ENCODE data around the gene RTN1. TPM values are rescaled to one million over a fixed set of nuclear protein-coding genes. Genes with fewer than 3 reads are reported as not detected.

Gene RTN1
- total and polyA plus RNA-seq, 2 of the 8 experiments (the other 6 are each of a cell fraction or from before 2014, with no cell fraction given), result 2.8 to 4.9 TPM

DNA sequence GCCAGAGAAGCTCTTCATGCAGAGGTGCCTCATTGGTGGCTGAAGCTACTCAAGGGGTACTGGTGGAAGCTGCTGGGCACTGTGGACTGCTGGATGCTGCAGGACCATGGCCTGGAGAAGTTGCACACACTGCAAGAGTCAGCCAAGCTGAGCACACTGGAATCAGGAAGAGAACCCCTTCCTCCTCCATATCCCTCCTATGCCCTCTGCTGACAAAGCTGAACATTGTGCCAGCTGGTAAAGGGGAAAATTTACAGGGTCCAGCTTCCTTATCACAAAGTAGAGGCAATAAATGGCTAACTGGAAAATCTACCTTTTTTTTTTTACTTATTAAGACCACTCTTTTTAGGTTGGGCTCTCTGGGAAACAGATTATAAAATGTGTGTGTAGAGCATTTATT is 300.5 kb downstream of the RTN1 start:
- Histone ChIP-seq H3K4me3 (ENCODE audit: extremely low read depth in 1 of 4, insufficient read depth in 2 of 4, low read depth in 3 of 4, low read length in 4 of 4) (no peak overlapping the region), H4K91ac (replicated peaks; ENCODE audit: insufficient read length, low read length) (no peak overlapping the region), H2BK20ac (ENCODE audit: low read length) (no peak overlapping the region), H3K9ac (replicated peaks in 1 of 4; ENCODE audit: extremely low read depth in 1 of 4, low read depth in 3 of 4, low read length in 3 of 4) (no peak overlapping the region), H3K9me3 (ENCODE audit: insufficient read depth in 2 of 2, low read depth in 1 of 2, low read length in 1 of 2) (no peaks in the 10 kb centered on the region), H4K8ac (ENCODE audit: extremely low read depth, insufficient read depth, low read length) (no peak overlapping the region), H2AK5ac (ENCODE audit: low read depth, low read length) (no peak overlapping the region), H3K23ac (ENCODE audit: insufficient read length) (no peak overlapping the region), H3K27me3 (replicated peaks in 1 of 4; ENCODE audit: control insufficient read depth in 3 of 4, extremely low read depth in 1 of 4, insufficient read depth in 3 of 4, low read length in 3 of 4) (no peaks in the 10 kb centered on the region), H4K5ac (ENCODE audit: insufficient read length, low read depth, low read length) (no peak overlapping the region), H4K20me1 (replicated peaks in 1 of 2; ENCODE audit: control insufficient read depth in 1 of 2, insufficient read depth in 2 of 2, low read length in 2 of 2) (no peaks in the 10 kb centered on the region), H3K36me3 (ENCODE audit: control insufficient read depth in 2 of 4, insufficient read depth in 4 of 4, low read length in 3 of 4) (no peaks in the 10 kb centered on the region), H3K23me2 (ENCODE audit: low read depth, low read length) (no peaks in the 10 kb centered on the region), H3K14ac (ENCODE audit: insufficient read length) (no peak overlapping the region), H3K4me1 (replicated peaks in 1 of 4; ENCODE audit: control insufficient read depth in 3 of 4, insufficient read depth in 4 of 4, low read length in 3 of 4) (peaks cover 0 to 12% (median 4%) of the 10 kb centered on the region in 4 experiments; a peak in 3 of 7 replicates), H3K79me1 (ENCODE audit: low read depth, low read length) (no peaks in the 10 kb centered on the region), H2BK120ac (replicated peaks; ENCODE audit: low read depth, low read length) (no peak overlapping the region), H2BK12ac (ENCODE audit: low read depth, low read length) (no peak overlapping the region), H3K56ac (replicated peaks; ENCODE audit: insufficient read length, low read depth, low read length) (no peak overlapping the region), H3K4ac (replicated peaks; ENCODE audit: insufficient read length, low read depth, low read length) (no peak overlapping the region), H3K18ac (ENCODE audit: extremely low read depth, low read length) (no peak overlapping the region), H3K79me2 (ENCODE audit: control insufficient read depth in 1 of 2, insufficient read depth in 2 of 2, low read length in 2 of 2) (no peaks in the 10 kb centered on the region), H3K27ac (ENCODE audit: low read depth, low read length) (no peak overlapping the region), H2AFZ (ENCODE audit: low read length) (peak overlapping the region; percentile 27; the same call in 1 of the 2 replicates), H3K4me2 (ENCODE audit: insufficient read depth in 1 of 2, low read depth in 2 of 2, low read length in 2 of 2) (no peak overlapping the region), H2BK15ac (ENCODE audit: low read length) (no peak overlapping the region), H2BK5ac (ENCODE audit: low read depth, low read length) (no peak overlapping the region)
- ChIA-PET CTCF (ENCODE audit: partially characterized antibody) (interaction anchor here (0.5 to 18.8 kb wide), 8 partner anchors 12 to 566 kb away, joined by 3 to 462 read pairs (median 4); no protein-coding TSS in a partner anchor), POLR2A (ENCODE audit: partially characterized antibody) (no interaction called here)
- FAIRE-seq, result no peak
- TF ChIP-seq, protein P1, sequence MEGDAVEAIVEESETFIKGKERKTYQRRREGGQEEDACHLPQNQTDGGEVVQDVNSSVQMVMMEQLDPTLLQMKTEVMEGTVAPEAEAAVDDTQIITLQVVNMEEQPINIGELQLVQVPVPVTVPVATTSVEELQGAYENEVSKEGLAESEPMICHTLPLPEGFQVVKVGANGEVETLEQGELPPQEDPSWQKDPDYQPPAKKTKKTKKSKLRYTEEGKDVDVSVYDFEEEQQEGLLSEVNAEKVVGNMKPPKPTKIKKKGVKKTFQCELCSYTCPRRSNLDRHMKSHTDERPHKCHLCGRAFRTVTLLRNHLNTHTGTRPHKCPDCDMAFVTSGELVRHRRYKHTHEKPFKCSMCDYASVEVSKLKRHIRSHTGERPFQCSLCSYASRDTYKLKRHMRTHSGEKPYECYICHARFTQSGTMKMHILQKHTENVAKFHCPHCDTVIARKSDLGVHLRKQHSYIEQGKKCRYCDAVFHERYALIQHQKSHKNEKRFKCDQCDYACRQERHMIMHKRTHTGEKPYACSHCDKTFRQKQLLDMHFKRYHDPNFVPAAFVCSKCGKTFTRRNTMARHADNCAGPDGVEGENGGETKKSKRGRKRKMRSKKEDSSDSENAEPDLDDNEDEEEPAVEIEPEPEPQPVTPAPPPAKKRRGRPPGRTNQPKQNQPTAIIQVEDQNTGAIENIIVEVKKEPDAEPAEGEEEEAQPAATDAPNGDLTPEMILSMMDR (IDR thresholded peaks at IDR 0.05; ENCODE audit: control extremely low read depth in 1 of 3, insufficient read depth in 1 of 3, low read depth in 1 of 3, low read length in 3 of 3), result peak in 2 of 3 experiments; percentile 44 to 45; a peak in 3 of 4 replicates
- peak; percentile 50 to 55 for TF ChIP-seq RAD21 (IDR thresholded peaks at IDR 0.05 in 1 of 2, conservative IDR thresholded peaks at IDR 0.05 in 1 of 2; ENCODE audit: low read depth in 2 of 2, low read length in 2 of 2)
- TF ChIP-seq ASH2L (IDR thresholded peaks at IDR 0.05; ENCODE audit: low read length), result no peak
- no peak for DNase-seq (ENCODE audit: low read depth in 1 of 2, low spot score in 2 of 2)

Measured in H1 (cell line).